Nephron (organoid): ENCODE results near the gene ZBTB16.

Experiments
- H3K27ac Mint-ChIP-seq, 3 experiments: 2 replicates each; pipeline ENCODE4 v1.8.0; 2020; ENCODE audit warnings: mixed read lengths in 3 of 3, mild to moderate bottlenecking in 2 of 3, moderate library complexity in 1 of 3
- H3K27me3 Mint-ChIP-seq: 2 replicates; pipeline ENCODE4 v1.8.0; 2021; ENCODE audit warnings: low read depth, mild to moderate bottlenecking, moderate library complexity, mixed read lengths
- H3K36me3 Mint-ChIP-seq: 2 replicates; pipeline ENCODE4 v1.8.0; 2020; ENCODE audit warnings: low read depth, mixed read lengths
- H3K4me1 Mint-ChIP-seq: 2 replicates; pipeline ENCODE4 v1.8.0; 2020; ENCODE audit warnings: mixed read lengths
- H3K4me3 Mint-ChIP-seq, 3 experiments: 2 replicates each; pipeline ENCODE4 v1.8.0; 2020; ENCODE audit warnings: mild to moderate bottlenecking in 3 of 3, mixed read lengths in 3 of 3, moderate library complexity in 2 of 3
- H3K9me3 Mint-ChIP-seq: 2 replicates; pipeline ENCODE4 v1.8.0; 2020; ENCODE audit warnings: mixed read lengths
- TF ChIP-seq, protein P1 (sequence below), 3 experiments: fragments of 200-600 bp; sonication (generic); IDR thresholded peaks; one replicate each; pipeline ENCODE4 v1.5.0; 2021; ENCODE audit warnings: antibody characterized with exemption in 3 of 3; ENCODE audit not compliant: unreplicated experiment in 3 of 3

The ZBTB16 gene

DNA sequence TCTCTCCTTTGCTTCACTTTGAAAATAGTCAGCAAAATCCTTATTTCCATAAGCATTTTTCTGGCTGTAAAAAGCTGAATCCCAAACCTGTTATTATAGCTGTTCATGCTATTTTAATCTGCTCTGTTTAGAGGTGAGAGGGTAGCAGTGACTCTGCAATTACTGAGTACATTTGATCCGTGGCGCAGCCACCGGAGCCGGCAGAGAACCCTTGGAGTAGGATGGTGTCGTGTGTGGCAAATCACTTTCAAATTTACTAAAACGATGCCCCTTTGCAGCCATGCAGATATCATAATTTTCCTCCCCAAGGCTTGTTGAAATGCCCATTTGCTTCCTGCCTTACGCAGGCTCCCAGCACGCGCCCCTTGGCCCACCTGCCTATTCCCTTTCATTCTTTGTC is 69.6 kb downstream of the ZBTB16 start:
- Mint-ChIP-seq H3K9me3 (no peaks in the 10 kb centered on the region), H3K4me3 (no peak overlapping the region), H3K4me1 (peaks cover 20% of the 10 kb centered on the region), H3K36me3 (peaks cover 4% of the 10 kb centered on the region), H3K27me3 (peaks cover 37% of the 10 kb centered on the region), H3K27ac (no peak overlapping the region)
- TF ChIP-seq, protein P1, sequence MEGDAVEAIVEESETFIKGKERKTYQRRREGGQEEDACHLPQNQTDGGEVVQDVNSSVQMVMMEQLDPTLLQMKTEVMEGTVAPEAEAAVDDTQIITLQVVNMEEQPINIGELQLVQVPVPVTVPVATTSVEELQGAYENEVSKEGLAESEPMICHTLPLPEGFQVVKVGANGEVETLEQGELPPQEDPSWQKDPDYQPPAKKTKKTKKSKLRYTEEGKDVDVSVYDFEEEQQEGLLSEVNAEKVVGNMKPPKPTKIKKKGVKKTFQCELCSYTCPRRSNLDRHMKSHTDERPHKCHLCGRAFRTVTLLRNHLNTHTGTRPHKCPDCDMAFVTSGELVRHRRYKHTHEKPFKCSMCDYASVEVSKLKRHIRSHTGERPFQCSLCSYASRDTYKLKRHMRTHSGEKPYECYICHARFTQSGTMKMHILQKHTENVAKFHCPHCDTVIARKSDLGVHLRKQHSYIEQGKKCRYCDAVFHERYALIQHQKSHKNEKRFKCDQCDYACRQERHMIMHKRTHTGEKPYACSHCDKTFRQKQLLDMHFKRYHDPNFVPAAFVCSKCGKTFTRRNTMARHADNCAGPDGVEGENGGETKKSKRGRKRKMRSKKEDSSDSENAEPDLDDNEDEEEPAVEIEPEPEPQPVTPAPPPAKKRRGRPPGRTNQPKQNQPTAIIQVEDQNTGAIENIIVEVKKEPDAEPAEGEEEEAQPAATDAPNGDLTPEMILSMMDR (IDR thresholded peaks at IDR 0.05; ENCODE audit: unreplicated experiment in 3 of 3): no peak

DNA sequence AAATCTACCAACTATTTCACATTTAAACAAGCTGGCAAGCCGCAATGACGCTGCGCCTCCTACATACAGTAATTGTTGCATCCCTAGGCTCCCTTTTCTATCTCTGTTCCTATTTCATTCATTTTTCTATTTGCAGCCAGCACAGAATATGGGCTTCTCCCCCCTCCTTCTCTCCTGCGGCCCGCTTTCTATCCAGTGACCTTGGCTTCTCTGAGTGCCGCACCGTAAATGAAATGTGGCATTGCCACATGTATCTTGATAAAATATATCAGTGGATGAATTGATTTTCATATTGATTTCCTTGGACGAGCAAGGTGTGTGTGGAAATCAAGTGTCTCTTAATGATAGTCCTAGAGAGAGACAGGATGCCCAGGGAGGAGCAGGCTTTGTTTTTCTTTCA is 70.2 kb downstream of the ZBTB16 start:
- peaks cover 25% of the 10 kb centered on the region for H3K4me1 Mint-ChIP-seq
- peaks cover 37% of the 10 kb centered on the region for H3K27me3 Mint-ChIP-seq
- H3K4me3 Mint-ChIP-seq: no peak overlapping the region
- H3K36me3 Mint-ChIP-seq: peaks cover 4% of the 10 kb centered on the region
- TF ChIP-seq, protein P1 (IDR thresholded peaks at IDR 0.05; ENCODE audit: unreplicated experiment in 3 of 3): no peak
- H3K9me3 Mint-ChIP-seq: no peaks in the 10 kb centered on the region
- H3K27ac Mint-ChIP-seq: no peak overlapping the region

DNA sequence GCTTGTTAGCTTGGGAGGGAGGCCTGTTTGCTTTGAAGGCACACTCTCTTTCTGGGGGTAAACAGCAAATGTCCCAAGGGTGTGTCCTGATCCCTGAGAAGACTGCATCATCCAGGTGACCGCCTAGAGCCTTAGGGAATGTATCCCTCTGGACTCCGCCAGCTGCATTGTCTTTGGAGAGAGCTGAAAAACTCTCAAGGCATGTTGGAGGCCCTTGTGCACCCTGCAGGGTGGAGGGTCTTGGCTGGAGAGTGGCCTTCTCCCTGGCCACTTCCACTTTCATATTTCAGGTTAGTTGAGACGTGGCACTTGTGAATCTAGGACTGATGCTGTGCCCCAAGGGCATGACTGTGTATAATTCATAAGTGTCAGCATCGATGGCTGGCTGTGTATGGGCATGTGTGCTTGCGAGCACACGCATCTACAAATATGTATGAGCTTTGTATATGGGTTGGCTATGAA is 70.6 kb downstream of the ZBTB16 start:
- Mint-ChIP-seq H3K27me3 (peaks cover 39% of the 10 kb centered on the region), H3K36me3 (peaks cover 4% of the 10 kb centered on the region), H3K9me3 (no peaks in the 10 kb centered on the region), H3K27ac (no peak overlapping the region), H3K4me1 (peaks cover 29% of the 10 kb centered on the region), H3K4me3 (no peak overlapping the region)
- TF ChIP-seq, protein P1 (IDR thresholded peaks at IDR 0.05; ENCODE audit: unreplicated experiment in 3 of 3): no peak

DNA sequence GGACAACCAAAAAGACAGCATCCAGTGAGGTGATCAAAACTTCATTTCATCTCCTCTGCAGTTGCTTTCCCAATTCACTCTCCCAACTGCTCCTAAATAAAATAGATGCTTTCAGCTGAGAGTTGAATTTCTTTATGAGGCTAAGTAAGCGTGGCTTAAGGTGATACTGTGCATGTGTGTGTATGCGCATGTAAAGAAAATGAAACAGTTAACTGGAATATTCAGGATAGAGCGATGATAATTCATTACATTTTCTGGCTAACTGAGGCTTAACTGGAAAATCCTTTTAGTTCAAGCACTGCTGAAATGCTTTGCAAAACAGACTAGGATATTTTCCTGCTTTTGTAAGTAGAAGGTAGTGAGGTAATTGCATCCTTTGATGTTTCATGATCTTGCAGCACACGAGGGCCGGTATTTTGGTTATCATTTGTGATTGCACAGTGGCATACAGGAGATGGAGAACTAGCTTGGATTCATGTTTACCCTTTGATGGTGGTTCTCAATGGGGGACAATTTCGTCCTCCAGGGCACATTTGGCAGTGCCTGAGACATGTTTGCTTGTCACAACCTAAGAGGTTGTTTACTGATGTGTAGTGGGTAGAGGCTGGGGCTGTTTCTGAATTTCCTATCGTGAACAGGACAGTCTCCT is 71.2 kb downstream of the ZBTB16 start:
- TF ChIP-seq, protein P1 (IDR thresholded peaks at IDR 0.05; ENCODE audit: unreplicated experiment in 3 of 3): no peak
- no peak overlapping the region for H3K4me3 Mint-ChIP-seq
- no peaks in the 10 kb centered on the region for H3K9me3 Mint-ChIP-seq
- H3K4me1 Mint-ChIP-seq: peaks cover 33% of the 10 kb centered on the region
- H3K36me3 Mint-ChIP-seq: peaks cover 4% of the 10 kb centered on the region
- H3K27ac Mint-ChIP-seq: no peak overlapping the region
- peaks cover 43% of the 10 kb centered on the region for H3K27me3 Mint-ChIP-seq

- peaks cover 33% of the 10 kb centered on the region for H3K4me1 Mint-ChIP-seq
- H3K27ac Mint-ChIP-seq: no peak overlapping the region
- H3K36me3 Mint-ChIP-seq: peaks cover 4% of the 10 kb centered on the region
- no peaks in the 10 kb centered on the region for H3K9me3 Mint-ChIP-seq
- H3K27me3 Mint-ChIP-seq: peaks cover 37% of the 10 kb centered on the region
- H3K4me3 Mint-ChIP-seq: no peak overlapping the region
- TF ChIP-seq, protein P1 (IDR thresholded peaks at IDR 0.05; ENCODE audit: unreplicated experiment in 3 of 3): no peak
Observed at GRCh38 chr11:114131461-114131864, 72.0 kb downstream of the ZBTB16 start.

- Mint-ChIP-seq H3K27ac (no peak overlapping the region), H3K27me3 (peaks cover 38% of the 10 kb centered on the region), H3K4me3 (no peak overlapping the region), H3K9me3 (no peaks in the 10 kb centered on the region), H3K36me3 (no peaks in the 10 kb centered on the region), H3K4me1 (peaks cover 40% of the 10 kb centered on the region)
- TF ChIP-seq, protein P1 (IDR thresholded peaks at IDR 0.05; ENCODE audit: unreplicated experiment in 3 of 3): no peak
Observed at GRCh38 chr11:114132417-114132816, 72.9 kb downstream of the ZBTB16 start.
